HG02973 (cell line): Measurements from ENCODE around the gene PIK3CA.
A peak's percentile ranks its signal among the peaks of the same experiment; 100 is the strongest.
"Not testable (repeated sequence)": the region's sequence is repeated elsewhere in the genome, so short reads cannot be mapped to it uniquely, and the experiment has no call there.

ENCODE experiments used
- ATAC-seq: cut with Tn5 transposase; IDR thresholded peaks from one replicate; pipeline ENCODE4 v1.9.1; 2021; ENCODE audit warnings: moderate library complexity; ENCODE audit not compliant: unreplicated experiment

Gene PIK3CA

DNA sequence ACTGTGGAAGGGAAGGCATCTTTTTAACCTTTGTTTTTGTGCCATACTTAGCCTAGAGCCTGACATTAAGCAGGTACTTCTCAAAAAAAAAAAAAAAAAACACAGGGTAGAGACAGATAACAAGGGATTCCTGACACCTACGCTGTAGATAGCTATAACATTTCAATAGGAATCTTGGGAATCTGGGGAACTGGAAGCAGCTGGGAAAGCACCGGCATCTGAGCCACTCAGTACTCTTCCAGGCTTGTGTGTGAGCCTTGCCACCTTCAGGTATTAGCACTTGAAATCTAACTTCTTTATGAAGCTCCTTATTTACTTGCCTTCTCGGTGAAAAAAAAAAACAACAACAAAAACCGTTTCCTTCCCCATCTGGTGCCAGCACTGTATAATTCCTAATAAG is 46.8 kb downstream of the PIK3CA start:
- ATAC-seq, result no peak

DNA sequence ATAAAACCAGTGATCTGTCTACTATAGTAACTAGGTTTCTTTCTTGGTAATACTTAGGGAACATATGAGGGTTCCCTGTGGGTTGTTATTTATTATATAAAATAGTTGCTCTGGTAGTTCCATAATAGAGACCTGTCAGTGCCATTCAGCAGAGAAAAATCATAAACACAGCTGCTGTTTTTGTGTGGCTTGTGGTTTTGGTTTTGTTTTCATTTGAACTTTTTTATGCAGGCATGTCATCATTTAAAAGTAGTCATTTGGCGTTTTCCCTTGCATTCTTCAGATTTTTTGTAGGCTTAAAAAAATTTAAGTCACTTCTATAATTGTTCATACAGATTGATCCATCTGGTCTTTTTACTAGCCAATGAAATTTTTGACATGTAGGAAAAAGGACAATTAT is 47.9 kb downstream of the PIK3CA start:
- ATAC-seq, result peak; percentile 93

DNA sequence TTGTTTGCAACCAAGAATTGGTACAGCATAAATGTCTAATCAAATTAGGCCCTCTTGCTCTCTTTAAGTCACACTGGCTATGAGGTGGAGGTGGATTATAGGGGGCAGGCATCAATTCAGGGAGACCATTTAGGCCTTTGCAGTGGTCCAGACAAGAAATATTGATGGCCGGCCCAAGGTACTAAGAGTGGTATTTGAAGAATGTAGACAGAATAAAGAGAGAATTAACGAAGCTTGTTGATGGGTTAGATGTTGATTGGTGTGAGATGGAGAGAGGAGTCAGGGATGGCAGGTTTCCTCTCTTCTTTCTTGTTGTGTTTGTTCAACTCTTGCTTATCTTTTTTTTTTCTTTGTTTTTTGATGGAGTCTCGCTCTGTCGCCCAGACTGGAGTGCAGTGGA is 48.5 kb downstream of the PIK3CA start:
- no peak for ATAC-seq

DNA sequence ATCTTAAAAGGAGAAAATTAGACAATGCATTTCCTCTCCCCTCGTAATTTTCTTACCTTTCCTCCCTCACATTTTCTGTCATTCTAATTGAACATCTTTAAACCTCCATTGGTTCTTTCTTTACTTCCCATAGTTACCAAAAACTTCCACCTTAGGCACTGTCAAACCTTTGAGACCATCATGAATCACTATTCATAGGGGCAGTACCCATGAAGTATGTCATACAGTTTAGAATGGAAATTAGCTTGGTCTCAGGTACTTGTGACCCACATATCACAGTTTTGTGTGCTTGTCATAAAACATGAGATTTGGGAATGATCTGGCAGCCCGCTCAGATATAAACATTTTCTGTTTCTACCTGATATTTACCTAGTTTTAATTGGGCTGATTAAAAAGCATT is 52.6 kb downstream of the PIK3CA start:
- no peak for ATAC-seq

DNA sequence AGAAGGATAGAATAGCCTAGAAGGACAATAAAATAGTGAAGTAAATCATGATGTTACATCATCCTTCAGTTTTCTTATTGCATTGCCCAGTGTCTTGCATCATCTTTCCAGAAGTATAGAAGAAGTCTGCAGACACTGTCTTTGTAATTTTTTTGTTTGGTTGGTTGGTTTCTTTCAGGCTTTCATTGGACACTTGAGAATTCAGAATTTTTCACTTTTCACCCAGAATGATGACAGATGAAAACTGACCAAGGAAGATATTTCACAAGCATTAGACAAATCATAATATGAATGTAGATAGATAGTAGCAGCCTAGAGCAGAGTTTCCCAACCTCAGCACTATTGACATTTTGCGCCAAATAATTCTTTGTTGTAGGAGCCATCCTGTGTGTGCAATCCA is 67.4 kb downstream of the PIK3CA start:
- ATAC-seq, result not testable (repeated sequence)

DNA sequence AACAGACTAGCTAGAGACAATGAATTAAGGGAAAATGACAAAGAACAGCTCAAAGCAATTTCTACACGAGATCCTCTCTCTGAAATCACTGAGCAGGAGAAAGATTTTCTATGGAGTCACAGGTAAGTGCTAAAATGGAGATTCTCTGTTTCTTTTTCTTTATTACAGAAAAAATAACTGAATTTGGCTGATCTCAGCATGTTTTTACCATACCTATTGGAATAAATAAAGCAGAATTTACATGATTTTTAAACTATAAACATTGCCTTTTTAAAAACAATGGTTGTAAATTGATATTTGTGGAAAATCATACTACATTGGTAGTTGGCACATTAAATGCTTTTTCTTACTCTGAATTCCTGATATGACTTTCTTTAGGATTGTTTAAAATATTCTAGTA is 70.1 kb downstream of the PIK3CA start:
- not testable (repeated sequence) for ATAC-seq

DNA sequence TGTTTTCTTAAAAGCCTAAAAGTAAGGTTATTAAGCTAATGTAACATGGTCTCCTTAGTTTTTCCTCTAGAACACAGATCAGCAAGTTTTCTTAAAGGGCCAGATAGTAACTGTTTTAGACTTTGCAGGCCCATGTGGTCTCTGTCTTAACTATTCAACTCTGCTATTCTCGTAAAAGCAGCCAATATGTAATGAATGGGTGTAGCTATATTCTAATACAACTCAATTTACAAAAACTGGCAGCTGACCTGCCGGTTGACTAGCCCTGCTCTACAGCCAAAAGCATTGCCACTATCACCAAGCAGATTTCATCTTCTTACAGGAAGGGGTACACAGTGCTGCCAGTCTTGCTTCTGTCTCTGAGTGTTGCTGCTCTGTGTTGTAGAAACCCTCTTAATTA is 75.4 kb downstream of the PIK3CA start:
- ATAC-seq, result no peak

DNA sequence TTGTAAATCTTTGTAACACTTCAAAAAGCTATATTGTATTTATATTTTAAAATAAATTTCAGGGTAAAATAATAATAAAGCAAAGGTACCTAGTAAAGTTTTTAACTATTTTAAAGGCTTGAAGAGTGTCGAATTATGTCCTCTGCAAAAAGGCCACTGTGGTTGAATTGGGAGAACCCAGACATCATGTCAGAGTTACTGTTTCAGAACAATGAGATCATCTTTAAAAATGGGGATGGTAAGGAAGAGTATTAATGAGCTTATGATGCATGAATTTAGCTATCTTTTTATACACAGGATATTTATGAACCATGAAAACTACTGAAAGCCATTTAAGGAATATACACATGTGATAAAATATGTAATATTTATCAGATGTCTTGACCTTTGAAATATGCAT is 76.4 kb downstream of the PIK3CA start:
- ATAC-seq, result no peak

DNA sequence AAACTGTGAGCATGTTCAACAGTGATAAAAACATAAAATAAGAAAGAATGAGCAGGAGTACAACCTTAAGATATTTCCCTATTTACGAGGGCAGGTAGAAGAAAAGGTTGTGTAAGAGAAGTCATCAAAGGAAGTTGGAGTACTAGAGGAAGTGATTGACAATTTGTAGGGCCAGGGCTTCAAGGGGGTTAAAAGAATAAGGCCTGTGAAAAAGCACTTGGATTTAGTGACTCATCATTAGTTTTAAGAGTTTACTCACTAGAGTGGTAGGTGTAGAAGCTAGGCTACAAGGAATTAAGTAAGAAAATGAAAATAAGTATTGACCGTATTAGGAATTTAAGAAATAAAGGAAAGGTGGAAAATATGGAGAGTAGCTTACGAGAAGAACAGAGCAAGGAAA is 79.2 kb downstream of the PIK3CA start:
- no peak for ATAC-seq

DNA sequence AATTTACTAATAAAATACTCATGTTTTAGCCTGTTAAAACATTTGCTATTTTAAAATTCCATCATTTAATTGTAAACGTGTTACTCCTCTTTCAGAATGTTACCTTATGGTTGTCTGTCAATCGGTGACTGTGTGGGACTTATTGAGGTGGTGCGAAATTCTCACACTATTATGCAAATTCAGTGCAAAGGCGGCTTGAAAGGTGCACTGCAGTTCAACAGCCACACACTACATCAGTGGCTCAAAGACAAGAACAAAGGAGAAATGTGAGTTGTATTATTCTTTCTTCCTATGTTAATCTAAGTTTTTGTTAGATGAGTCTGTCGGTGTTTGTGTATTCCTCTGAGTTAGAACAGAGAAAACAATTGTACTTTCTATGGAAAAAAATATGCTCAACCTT is 81.0 kb downstream of the PIK3CA start:
- no peak for ATAC-seq

DNA sequence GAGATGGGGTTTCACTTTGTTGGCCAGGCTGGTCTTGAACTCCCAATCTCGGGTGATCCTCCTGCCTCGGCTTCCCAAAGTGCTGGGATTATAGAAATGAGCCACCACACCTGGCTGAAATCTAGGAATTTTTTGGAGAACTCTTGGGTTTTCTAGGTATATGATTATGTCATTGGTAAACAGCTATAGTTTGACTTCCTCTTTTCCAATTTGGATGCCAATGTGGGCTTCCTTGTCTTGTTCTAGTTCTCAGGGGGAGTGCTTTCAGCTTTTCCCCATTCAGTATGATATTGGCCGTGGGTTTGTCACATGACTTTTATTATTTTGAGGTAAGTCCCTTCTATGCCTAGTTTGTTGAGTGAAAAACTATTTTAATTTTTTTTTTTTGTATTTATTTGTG is 84.9 kb downstream of the PIK3CA start:
- no peak for ATAC-seq

DNA sequence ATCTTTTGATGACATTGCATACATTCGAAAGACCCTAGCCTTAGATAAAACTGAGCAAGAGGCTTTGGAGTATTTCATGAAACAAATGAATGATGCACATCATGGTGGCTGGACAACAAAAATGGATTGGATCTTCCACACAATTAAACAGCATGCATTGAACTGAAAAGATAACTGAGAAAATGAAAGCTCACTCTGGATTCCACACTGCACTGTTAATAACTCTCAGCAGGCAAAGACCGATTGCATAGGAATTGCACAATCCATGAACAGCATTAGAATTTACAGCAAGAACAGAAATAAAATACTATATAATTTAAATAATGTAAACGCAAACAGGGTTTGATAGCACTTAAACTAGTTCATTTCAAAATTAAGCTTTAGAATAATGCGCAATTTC is 86.0 kb downstream of the PIK3CA start:
- ATAC-seq, result no peak

DNA sequence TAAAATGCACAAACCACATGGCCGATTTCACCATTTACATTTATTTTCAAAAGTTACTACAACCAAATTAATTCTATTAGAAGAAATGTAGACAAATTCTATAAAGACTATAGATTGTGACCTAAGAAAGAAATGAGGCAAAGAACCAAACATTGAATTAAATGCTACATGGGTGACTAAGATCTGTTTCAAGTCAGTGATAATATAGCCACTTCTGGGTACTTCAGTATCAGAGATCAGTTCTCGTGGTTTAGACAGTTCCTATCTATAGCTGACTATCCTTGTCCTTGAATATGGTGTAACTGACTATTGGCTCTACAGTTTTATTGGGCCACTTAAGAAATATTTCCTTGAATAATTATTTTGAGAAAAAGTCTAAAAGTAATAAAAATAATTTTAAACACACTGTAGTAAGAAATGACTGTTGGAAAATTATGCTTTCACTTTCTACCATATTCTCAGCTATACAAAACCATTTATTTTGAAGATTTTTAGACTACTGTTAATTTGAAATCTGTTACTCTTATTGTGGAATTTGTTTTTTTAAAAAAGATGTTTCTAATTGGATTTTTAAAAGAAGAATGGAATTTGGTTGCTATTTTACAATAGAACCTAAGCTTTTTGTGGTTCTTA is 88.6 kb downstream of the PIK3CA start:
- ATAC-seq, result peak; percentile 89

DNA sequence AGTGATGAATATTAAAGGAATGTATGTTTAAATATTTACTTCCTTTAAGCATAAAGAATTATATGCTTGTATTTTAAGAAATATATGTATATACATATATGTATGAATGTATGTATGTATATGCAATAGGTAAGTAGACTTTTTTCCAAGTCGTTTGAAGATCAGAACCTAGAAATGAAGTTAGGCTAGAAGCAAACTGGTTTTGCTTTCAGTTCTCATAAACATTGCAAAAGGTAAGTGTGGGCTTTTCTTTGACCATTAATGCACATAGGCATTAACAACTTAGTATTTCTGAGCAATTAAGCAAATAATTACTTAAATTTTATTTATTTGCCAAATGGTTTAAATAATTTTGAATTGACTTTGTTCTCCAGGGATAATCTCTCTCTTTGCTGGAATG is 92.1 kb downstream of the PIK3CA start:
- ATAC-seq, result not testable (repeated sequence)

DNA sequence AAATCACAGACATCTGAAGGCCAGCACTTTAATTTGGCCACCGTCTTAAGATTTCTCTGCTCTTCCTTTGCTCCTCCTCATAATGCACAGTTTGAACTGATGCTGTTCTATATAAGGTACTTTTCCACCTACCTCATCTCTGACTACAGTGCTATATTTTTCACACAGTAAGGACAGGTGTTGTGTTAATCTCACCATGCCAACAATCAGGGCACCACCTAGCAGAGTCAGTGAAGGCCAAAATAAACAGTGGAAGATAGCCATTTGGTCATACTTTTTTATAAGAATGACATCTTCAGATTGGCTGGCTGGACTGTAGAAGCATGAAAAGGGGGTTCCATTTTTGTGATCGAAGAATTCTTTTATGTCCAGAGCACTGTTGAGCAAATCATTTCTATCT is 94.7 kb downstream of the PIK3CA start:
- ATAC-seq, result not testable (repeated sequence)

DNA sequence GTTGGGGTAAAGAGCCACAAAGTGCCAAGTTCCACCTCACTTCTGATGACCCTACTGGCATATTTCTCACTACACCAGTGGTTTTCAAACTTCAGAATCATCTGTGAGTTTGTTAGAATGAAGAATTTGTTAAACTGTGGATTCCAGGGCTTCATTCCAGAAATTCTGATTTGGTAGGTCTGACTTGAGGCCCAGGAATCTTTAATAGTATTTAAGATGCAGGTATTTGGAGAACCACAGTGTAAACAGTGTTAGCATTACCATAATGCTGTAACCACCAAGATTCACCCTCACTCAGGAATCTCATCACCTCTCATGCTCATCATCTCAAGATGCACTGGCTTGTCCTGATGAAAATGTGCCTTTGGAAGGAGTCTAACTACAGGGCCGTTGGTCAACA is 96.7 kb downstream of the PIK3CA start:
- ATAC-seq, result no peak

DNA sequence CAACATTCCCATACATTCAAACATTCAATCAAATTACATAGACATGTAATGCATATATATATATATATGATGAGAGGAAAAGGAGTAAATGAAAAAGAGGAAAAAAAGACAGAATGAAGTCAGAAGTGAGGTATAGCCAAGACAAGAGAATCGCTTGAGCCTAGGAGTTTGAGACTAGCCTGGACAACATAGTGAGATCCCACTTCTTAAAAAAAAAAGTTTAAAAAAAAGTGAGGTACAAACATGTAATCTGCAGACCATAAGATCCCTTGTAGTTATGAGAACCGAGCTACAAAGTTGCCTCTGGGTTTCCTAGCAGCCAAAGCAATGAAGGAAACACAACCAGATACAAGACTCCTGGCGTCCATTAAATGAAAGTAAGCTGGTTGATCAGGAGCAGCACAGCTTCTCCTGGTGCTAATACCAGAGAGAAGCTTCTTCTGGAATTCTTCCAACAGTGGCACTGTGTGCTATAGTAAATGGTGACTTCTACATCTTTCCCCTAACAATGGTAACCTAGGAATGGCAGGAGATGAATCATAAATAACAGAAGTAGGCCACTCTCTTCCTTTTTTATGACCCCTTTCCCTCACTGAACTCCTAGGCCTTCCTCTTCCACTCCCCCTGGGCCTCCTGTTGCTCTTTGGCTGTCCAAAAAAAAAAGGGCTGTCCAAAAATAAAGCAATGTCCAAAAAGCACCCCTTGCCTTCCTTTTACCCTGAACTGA is 99.3 kb downstream of the PIK3CA start:
- no peak for ATAC-seq

DNA sequence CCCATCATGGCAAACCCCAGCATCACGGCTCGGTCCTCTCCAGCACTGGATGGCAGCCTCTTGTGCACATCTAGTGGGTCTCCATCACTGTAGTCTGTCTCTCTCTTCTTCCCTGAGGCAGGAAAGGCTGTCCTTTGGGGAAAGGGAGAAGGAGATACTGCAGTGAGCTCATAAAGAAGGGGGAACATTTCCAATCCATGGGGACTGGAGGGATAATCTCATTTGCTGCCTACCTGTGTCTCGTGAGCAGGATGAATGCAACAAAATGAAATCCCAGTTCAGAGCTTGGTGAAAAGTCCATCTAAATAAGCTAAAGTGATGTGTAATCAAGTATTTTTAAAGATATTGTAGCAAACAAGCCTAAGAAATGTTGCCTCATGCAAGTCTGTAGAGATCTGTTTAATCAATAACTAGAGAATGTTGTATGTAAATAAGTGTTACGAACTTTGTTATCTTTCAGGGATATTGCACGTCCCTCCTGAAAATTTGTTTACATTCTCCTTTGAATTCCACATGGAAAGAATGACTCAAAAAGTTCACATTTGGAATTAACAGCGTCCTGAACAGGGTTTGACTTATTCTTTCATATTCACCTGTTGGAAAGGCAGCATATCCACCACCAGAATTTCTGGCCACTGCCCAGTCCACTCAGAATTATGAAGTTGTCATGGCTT is 102.8 kb downstream of the PIK3CA start, which contains the start of gene KCNMB3:
Gene KCNMB3, minus strand, starts transcription at position 312 of the 674 bp plus-strand sequence. Its CDS starts 124 bp downstream, at position 188.
- no peak for ATAC-seq

DNA sequence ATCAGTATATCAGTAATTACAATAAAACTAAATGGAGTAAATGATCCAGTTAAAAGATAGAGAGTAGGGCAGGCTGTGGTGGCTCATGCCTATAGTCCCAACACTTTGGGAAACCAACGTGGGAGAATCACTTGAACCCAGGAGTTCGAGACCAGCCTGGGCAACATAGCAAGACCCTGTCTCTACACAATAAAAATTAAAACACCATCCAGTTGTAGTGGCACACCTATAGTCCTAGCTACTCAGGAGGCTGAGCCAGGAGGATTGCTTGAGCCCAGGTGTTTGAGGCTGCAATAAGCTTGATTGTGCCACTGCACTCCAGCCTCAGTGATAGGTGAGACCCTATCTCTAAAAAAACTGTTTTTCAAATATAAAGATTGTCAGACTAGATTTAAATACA is 108.7 kb downstream of the PIK3CA start:
- no peak for ATAC-seq

DNA sequence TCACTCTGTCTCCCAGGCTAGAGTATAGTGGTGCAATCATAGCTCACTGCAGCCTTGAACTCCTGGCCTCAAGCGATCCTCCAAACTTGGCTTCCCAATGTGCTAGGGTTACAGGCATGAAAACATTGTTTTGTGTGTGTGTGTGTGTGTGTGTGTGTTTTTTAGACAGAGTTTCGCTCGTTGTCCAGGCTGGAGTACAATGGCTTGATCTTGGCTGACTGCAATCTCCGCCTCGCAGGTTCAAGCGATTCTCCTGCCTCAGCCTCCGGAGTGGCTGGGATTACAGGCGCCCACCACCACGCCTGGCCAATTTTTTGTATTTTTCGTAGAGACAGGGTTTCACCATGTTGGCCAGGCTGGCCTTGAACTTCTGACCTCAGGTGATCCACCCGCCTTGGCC is 109.6 kb downstream of the PIK3CA start:
- ATAC-seq, result not testable (repeated sequence)

DNA sequence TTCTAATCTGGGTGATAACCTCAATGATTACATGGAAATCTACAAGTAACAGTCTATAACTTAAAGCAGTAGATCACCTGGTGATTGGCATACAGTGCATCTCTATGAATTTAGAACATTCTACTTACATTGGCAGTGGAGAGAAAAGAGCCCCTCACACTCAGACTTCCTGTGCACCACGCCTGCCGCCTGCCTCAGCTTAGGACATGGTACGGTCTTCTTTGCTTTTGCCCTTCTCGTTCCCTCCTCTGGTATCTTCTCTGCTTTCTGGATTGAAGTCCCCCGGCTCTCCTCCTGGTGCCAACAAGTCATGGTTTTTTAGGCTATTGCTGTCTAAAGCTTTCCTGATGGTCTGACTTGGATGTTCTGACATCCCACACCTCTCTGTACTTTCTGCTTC is 110.7 kb downstream of the PIK3CA start:
- ATAC-seq, result no peak
